Upper lobe of right lung (tissue), 1 donor: ENCODE measurements around the gene GHRH. TPM values are rescaled to one million over a fixed set of nuclear protein-coding genes. Genes with fewer than 3 reads are reported as not detected.

Experiments
- ATAC-seq: fragments of 200-7000 bp; cut with Tn5 transposase; one replicate; pipeline ENCODE4 v1.9.1; 2020; ENCODE audit warnings: mild to moderate bottlenecking, moderate library complexity
- DNase-seq: peaks from one replicate; pipeline ENCODE4 v3.0.0-alpha.2; 2020
- H3K27ac ChIP-seq: fragments of 200-600 bp; one replicate; pipeline ENCODE4 v1.8.0; 2022
- H3K27me3 ChIP-seq: fragments of 200-600 bp; one replicate; pipeline ENCODE4 v1.8.0; 2022; ENCODE audit warnings: mild to moderate bottlenecking
- H3K36me3 ChIP-seq: fragments of 200-600 bp; one replicate; pipeline ENCODE4 v1.8.0; 2022
- H3K4me1 ChIP-seq: fragments of 200-600 bp; one replicate; pipeline ENCODE4 v1.8.0; 2022
- H3K4me3 ChIP-seq: fragments of 200-600 bp; one replicate; pipeline ENCODE4 v1.8.0; 2022; ENCODE audit warnings: mild to moderate bottlenecking
- H3K9me3 ChIP-seq: fragments of 200-600 bp; one replicate; pipeline ENCODE4 v1.8.0; 2022
- CTCF ChIP-seq: fragments of 200-600 bp; IDR thresholded peaks from one replicate; pipeline ENCODE4 v1.8.0; 2022; ENCODE audit warnings: antibody characterized with exemption
- intact Hi-C: fragments of 100-400 bp; cut with DNase I; formaldehyde crosslinking; loops from one replicate; pipeline ENCODE4 v1.11.0; 2022
- total RNA-seq: library from RNA; stranded (reverse); fragmentation: NEBNext Ultra II Directional; extraction: Animal tissue kit (Norgen Biotek cat#: 25700); gene quantifications from one replicate; pipeline ENCODE4 v1.2.1, GENCODE V29; 2021
- donor health status: DM: no; HTN: yes; CAD: no; lungs with severe emphysema.

GHRH gene
- total RNA-seq, 1 donor from 2014 or later: not detected

GRCh38 chr20:37299718-37300528 is 38.3 kb upstream of the GHRH start:
- ATAC-seq (peak; percentile 18), DNase-seq (no peak)
- Histone ChIP-seq H3K9me3 (no peaks in the 10 kb centered on the region), H3K27me3 (no peaks in the 10 kb centered on the region), H3K4me1 (peaks cover 25% of the 10 kb centered on the region), H3K27ac (no peak overlapping the region), H3K4me3 (no peak overlapping the region), H3K36me3 (peaks cover 37% of the 10 kb centered on the region)
- TF ChIP-seq CTCF: no peak
- intact Hi-C loops: no loop called here

- ATAC-seq (no peak), DNase-seq (no peak)
- H3K9me3 ChIP-seq: no peaks in the 10 kb centered on the region
- H3K4me3 ChIP-seq: no peak overlapping the region
- H3K36me3 ChIP-seq: peaks cover 24% of the 10 kb centered on the region
- peaks cover 25% of the 10 kb centered on the region for H3K4me1 ChIP-seq
- H3K27ac ChIP-seq: no peak overlapping the region
- TF ChIP-seq CTCF: no peak
- no peaks in the 10 kb centered on the region for H3K27me3 ChIP-seq
- intact Hi-C loops: no loop called here
These were observed 36.8 kb upstream of the GHRH start for GRCh38 chr20:37298190-37298939.

- intact Hi-C loops: no loop called here
These were observed 35.6 kb upstream of the GHRH start for GRCh38 chr20:37297066-37297736.

GRCh38 chr20:37296371-37296770 is 34.8 kb upstream of the GHRH start:
- H3K9me3 ChIP-seq: no peaks in the 10 kb centered on the region
- no peak overlapping the region for H3K4me3 ChIP-seq
- DNase-seq: no peak
- no peak overlapping the region for H3K27ac ChIP-seq
- H3K4me1 ChIP-seq: peaks cover 21% of the 10 kb centered on the region
- intact Hi-C loops: no loop called here
- no peak for TF ChIP-seq CTCF
- ATAC-seq: no peak
- H3K36me3 ChIP-seq: peaks cover 4% of the 10 kb centered on the region
- no peaks in the 10 kb centered on the region for H3K27me3 ChIP-seq

More at GRCh38 chr20:37297066-37297736, 35.6 kb upstream of the GHRH start:
- Histone ChIP-seq H3K4me3 (no peak overlapping the region), H3K4me1 (peaks cover 21% of the 10 kb centered on the region), H3K9me3 (no peaks in the 10 kb centered on the region), H3K36me3 (peaks cover 12% of the 10 kb centered on the region), H3K27me3 (no peaks in the 10 kb centered on the region), H3K27ac (no peak overlapping the region)
- no peak for TF ChIP-seq CTCF
- DNase-seq: no peak
- ATAC-seq: no peak

- no peak for DNase-seq
- Histone ChIP-seq H3K4me1 (peaks cover 25% of the 10 kb centered on the region), H3K9me3 (no peaks in the 10 kb centered on the region), H3K4me3 (no peak overlapping the region), H3K27ac (no peak overlapping the region), H3K27me3 (no peaks in the 10 kb centered on the region), H3K36me3 (no peaks in the 10 kb centered on the region)
- intact Hi-C loops: no loop called here
- TF ChIP-seq CTCF: no peak
- no peak for ATAC-seq
These were observed 34.0 kb upstream of the GHRH start for GRCh38 chr20:37295595-37295994.
